HG02840 (cell line): ENCODE results near the gene HP.
"Not testable (repeated sequence)": the region's sequence is repeated elsewhere in the genome, so short reads cannot be mapped to it uniquely, and the experiment has no call there.

ENCODE experiments used
- ATAC-seq: cut with Tn5 transposase; IDR thresholded peaks from one replicate; pipeline ENCODE4 v1.9.1; 2021; ENCODE audit warnings: mild to moderate bottlenecking, moderate library complexity, moderate number of reproducible peaks; ENCODE audit not compliant: unreplicated experiment, low FRiP score

The HP gene

DNA sequence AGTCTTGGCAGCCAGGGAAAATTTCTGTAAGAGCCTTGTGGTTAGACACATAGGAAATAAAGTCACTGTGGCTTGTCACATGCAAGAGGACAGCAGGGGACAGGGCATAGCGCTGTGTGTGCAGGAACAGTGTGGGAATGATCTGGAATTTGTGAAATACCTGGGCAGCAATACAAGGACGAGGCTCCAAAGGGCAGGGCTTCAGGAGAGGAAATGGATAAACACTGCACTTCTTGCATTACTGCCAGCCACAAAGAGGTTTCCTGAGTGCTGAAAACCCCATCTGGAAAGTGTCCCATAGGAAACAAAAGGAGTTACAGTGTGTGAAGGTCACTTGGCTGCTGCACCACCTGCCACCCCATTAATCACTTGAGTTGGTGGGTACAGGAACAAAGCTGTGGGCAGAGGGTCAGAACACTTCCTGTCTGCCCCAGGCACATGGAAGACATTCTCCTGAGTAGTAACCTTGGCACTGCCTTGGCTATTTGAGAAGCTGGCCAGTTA is 12.1 kb upstream of the HP start:
- no peak for ATAC-seq

- ATAC-seq: no peak
Measured at GRCh38 chr16:72043058-72043457, 11.2 kb upstream of the HP start.

- no peak for ATAC-seq
Measured at GRCh38 chr16:72043539-72043938, 10.8 kb upstream of the HP start.

DNA sequence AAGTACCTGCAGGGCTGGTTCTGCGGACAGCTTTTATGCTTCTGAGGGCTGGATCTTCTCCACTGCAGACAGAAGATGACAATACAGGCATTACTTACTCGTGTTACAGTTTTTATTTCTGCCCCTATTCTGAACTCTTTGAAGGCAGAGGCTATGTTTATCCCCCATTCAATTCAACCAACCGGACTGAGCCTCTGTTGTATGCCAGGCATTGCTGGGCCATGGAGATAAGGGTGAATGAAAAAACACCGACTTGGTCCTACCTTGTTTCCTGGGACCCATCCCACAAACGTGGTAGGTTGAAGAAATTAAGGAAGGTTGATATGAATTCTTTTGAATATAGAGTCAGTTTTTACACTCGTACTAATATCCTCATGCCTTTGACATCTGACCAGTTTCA is 10.0 kb upstream of the HP start:
- no peak for ATAC-seq

GRCh38 chr16:72044825-72045359 is 9.4 kb upstream of the HP start:
- no peak for ATAC-seq

- ATAC-seq: no peak
Measured at GRCh38 chr16:72049110-72049509, 5.2 kb upstream of the HP start.

- ATAC-seq: no peak
Measured at GRCh38 chr16:72050769-72051464, 3.4 kb upstream of the HP start.

GRCh38 chr16:72051818-72052217 is 2.5 kb upstream of the HP start:
- ATAC-seq: no peak

DNA sequence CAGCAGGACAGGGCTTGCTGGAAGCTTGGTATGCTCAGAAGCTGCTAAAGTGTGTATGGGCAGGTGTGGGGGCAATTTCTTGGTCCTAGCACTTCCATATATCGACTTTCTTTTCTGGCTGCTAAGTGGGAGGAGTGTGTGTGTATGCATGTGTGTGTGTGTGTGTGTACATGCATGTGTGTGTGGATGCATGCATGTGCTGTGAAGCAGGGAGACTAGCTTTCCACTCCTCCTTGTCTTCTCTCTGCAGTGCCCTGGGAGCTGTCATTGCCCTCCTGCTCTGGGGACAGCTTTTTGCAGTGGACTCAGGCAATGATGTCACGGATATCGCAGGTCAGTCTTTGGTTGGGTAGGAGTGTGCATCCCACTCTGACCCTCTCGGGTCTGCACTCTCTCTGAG is 1.6 kb downstream of the HP start:
- no peak for ATAC-seq

- ATAC-seq: not testable (repeated sequence)
Measured at GRCh38 chr16:72057313-72057712, 3.0 kb downstream of the HP start.

DNA sequence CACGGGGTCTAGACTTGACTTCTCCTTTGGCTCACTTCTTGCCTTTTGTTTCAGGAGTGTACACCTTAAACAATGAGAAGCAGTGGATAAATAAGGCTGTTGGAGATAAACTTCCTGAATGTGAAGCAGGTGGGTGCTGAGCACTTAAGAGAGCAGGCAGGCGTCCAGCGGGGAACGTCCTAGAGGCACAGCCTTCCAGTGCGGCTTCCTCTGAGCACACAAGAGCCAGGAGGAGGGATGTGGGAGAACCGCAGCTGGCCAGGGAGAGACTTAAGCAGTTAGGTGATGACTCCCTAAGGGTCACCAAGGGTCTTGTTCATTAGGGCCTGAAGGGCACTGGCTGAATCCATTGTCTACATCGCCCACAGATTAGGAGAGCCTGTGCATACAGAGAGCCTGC is 4.8 kb downstream of the HP start:
- ATAC-seq: not testable (repeated sequence)

- no peak for ATAC-seq
Measured at GRCh38 chr16:72060405-72060804, 6.1 kb downstream of the HP start.

DNA sequence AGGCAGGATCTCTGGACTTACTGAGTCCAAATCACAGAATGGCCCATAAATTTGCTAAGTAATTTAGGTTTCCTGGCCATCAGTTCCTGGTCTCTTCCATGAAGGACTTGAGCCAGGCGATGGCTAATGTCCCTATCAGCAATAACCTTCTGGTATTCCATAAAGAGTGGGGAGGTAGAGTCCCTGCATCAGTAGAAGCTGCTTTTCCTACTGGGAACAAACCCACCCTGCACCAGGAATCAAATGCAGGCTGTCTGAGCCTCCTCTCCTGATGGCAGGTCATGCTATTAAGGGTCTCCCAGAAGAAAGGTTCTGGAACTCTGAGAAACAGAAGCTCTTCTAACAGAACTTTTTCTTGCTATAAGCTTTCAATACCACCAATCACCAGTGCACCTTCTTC is 7.3 kb downstream of the HP start:
- ATAC-seq: no peak

- no peak for ATAC-seq
Measured at GRCh38 chr16:72064361-72064894, 10.1 kb downstream of the HP start.

- no peak for ATAC-seq
Measured at GRCh38 chr16:72066747-72067146, 12.4 kb downstream of the HP start.

- no peak for ATAC-seq
Measured at GRCh38 chr16:72068930-72069329, 14.6 kb downstream of the HP start.

- no peak for ATAC-seq
Measured at GRCh38 chr16:72072514-72073342, 18.4 kb downstream of the HP start.

DNA sequence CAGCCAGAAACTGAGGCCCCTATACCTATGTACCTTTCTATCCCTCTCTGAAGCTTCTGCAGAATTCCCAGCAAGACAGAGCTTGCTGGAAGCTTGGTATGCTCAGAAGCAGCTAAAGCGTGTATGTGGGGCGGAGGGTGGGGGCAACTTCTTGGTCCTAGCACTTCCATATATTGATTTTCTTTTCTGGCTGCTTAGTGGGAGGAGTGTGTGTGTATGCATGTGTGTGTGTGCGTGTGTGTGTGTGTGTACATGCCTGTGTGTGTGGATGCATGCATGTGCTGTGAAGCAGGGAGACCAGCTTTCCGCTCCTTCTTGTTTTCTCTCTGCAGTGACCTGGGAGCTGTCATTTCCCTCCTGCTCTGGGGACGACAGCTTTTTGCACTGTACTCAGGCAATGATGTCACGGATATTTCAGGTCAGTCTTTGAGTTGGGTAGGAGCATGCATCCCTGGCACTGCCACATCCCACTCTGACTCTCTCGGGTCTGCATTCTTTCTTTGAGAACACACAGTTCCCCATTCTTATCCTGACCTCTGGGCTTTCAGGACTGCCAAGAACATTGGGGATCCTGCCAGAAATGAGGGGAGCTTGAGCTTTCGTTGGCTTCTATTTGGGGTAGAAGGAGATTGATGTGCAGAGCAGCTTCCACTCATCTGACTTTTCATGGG is 19.4 kb downstream of the HP start:
- no peak for ATAC-seq

DNA sequence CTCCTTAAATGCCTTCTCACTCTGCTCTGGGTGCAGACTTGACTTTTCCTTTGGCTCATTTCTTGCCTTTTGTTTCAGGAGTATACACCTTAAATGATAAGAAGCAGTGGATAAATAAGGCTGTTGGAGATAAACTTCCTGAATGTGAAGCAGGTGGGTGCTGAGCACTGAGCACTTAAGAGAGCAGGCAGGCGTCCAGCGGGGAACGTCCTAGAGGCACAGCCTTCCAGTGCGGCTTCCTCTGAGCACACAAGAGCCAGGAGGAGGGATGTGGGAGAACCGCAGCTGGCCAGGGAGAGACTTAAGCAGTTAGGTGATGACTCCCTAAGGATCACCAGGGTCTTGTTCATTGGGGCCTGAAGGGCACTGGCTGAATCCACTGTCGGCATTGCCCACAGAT is 20.8 kb downstream of the HP start:
- not testable (repeated sequence) for ATAC-seq

DNA sequence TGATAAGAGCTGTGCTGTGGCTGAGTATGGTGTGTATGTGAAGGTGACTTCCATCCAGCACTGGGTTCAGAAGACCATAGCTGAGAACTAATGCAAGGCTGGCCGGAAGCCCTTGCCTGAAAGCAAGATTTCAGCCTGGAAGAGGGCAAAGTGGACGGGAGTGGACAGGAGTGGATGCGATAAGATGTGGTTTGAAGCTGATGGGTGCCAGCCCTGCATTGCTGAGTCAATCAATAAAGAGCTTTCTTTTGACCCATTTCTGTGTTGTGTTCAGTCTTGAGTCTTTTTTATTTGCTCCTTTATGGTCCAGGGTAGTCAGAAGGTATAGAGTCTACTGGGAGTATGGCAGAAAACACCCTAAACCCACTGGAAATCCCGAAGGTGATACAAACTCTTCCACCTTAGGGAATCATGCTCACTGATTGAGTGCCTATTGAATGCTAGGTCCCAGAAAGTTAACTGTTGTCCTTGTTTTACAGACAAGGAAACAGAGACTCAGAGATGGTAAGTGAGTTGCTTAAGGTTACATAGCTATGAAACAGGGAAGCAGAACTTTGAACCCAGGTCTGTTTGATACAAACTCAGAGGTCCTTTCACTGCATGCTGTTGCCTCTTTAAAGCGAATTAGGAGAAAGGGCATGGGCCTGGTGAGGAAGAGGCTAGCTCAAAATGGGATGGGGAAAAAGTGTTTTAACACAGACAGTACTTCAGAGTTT is 22.8 kb downstream of the HP start:
- not testable (repeated sequence) for ATAC-seq
